GM12872 (cell line): ENCODE measurements around the gene AMIGO1.

Experiments used
- TF ChIP-seq, protein P1 (sequence below): IDR thresholded peaks from 3 replicates; pipeline ENCODE4 v1.5.1; 2011; ENCODE audit warnings: low read depth, mild to moderate bottlenecking, low read length, moderate library complexity; ENCODE audit not compliant: insufficient read depth

Gene AMIGO1

DNA sequence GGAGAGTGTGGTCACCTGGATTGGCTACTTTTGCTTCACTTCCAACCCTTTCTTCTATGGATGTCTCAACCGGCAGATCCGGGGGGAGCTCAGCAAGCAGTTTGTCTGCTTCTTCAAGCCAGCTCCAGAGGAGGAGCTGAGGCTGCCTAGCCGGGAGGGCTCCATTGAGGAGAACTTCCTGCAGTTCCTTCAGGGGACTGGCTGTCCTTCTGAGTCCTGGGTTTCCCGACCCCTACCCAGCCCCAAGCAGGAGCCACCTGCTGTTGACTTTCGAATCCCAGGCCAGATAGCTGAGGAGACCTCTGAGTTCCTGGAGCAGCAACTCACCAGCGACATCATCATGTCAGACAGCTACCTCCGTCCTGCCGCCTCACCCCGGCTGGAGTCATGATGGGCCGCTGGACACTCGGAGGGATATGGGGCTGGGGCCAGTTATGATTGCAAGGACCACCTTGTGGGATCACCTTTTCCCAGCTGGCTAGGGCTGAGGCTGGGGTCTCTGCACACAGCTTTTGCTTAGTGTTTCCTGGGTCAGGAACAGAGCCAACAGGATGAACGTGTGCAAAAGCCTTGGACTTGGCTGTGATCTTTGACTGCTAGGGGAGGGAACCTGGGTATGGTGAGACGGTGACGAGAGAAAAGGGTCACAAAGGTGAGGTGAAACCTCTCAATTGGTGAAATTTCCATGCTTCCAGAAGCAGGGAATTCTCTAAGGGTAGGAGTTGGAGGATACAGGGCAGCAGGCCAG lies 34.6 kb upstream of the AMIGO1 start:
- TF ChIP-seq, protein P1, sequence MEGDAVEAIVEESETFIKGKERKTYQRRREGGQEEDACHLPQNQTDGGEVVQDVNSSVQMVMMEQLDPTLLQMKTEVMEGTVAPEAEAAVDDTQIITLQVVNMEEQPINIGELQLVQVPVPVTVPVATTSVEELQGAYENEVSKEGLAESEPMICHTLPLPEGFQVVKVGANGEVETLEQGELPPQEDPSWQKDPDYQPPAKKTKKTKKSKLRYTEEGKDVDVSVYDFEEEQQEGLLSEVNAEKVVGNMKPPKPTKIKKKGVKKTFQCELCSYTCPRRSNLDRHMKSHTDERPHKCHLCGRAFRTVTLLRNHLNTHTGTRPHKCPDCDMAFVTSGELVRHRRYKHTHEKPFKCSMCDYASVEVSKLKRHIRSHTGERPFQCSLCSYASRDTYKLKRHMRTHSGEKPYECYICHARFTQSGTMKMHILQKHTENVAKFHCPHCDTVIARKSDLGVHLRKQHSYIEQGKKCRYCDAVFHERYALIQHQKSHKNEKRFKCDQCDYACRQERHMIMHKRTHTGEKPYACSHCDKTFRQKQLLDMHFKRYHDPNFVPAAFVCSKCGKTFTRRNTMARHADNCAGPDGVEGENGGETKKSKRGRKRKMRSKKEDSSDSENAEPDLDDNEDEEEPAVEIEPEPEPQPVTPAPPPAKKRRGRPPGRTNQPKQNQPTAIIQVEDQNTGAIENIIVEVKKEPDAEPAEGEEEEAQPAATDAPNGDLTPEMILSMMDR, result no peak

- TF ChIP-seq, protein P1, result no peak
These were observed 33.9 kb upstream of the AMIGO1 start for GRCh38 chr1:109543283-109543987.

DNA sequence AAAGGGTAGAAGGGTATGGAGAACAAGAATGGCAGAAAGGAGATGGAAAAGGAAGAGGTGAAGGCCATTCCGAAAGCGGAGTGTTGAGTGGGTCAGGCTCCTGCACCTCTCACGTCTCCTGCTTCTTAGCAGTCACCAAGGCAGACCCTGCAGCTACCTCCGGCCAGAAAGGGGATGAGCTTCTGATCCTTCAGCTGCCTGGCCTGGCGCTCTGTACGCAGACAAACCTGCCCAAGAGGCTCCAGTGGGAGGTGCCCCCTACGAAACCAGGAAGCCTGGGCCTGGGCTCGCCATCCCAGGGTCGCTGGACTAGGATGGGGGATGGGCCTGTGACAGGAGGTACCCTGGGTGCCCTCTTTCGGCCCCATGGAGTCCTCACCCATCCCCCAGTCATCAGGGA lies 33.1 kb upstream of the AMIGO1 start:
- TF ChIP-seq, protein P1, result no peak

DNA sequence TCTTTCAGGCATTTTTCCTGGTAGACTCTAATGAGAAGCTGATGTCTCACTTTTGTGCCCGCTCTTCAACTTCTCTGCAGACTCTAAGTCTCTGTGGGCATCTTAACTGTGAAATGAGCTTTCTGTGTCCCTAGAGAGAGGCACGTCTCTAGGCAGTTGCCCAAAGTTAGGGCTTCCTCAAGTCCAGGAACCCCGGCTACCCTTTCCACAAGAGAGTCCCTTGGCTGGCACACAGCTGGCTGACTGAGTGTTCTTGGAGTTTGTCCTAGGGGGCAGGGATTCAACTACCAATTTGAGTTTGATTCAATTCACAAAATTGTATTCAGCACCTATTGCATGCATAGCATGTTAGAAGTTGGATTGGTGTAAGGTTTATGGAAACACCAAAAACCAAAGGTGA lies 31.6 kb upstream of the AMIGO1 start:
- TF ChIP-seq, protein P1, result no peak

DNA sequence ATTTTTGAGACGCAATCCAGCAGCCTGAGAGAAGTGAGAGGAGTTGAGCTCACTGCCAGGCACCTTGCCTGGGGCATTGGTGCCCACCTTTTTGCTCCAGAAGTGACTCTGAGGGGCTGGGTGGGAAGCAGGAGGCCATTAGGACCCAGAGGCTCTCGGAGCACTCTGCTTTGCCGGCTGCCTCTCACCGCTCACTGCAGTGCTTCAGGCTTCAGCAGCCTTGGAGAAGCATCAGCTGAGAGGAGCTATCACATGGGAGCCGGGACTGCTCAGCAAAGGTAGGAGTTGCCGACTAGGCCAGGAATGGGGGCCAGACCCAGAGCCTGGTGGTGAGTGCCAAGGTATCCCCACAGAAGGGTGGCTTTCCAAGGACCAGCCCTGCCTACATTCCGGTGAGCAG lies 30.1 kb upstream of the AMIGO1 start, which contains the start of gene GPR61:
Gene GPR61 (plus strand): TSS at position 197 of the 400 bp plus-strand sequence. CDS start 3,151 bp downstream, outside the sequence.
- TF ChIP-seq, protein P1, result no peak

DNA sequence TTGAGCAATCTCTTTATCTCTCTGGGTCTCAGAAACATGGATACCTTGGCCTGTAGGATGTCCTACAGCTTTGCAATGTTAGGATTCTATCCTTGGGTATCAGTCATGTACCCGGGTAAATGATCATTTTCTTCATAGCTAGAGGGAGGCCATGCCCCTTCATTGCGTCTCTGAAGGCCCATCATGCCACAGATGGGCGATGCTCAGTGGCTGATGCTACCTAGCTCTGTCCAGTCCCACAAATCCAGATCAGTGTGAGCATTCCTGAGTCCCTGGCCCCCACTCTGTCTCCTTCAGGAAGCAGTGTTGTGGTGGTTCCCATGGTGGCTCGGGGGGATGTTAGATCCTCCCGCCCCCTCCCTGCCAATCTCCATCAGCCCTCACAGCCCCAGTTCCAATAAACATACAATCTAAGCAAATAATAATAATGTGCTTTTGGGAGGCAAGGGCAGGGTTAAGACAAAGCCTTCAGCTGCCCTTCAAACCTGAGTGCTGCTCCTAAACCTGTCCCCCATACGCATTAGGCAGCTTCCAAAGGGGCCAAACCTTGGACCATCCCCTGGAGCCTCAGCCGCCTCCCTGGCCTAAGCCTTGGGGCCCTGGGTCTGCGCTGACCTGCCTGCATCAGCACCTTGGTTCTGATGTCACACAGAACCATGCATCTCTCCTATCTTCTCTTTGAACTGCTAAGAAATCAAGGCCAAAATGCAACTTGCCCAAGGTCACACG lies 29.5 kb upstream of the AMIGO1 start:
- TF ChIP-seq, protein P1, result no peak
